GM18502 (cell line): Measurements from ENCODE around the gene CHRNG.

Experiments used
- ATAC-seq: cut with Tn5 transposase; IDR thresholded peaks from one replicate; pipeline ENCODE4 v1.9.1; 2021; ENCODE audit warnings: mild to moderate bottlenecking; ENCODE audit not compliant: unreplicated experiment, poor library complexity

CHRNG gene

GRCh38 chr2:232539298-232540231 is at the start of gene CHRNG:
CHRNG (plus strand) TSS chr2:232539692; CDS start chr2:232539748, 56 bp downstream.
- ATAC-seq = no peak

GRCh38 chr2:232490221-232491138 is 49.0 kb upstream of the CHRNG start:
- ATAC-seq = no peak

GRCh38 chr2:232491139-232491780 is 48.2 kb upstream of the CHRNG start:
- no peak for ATAC-seq

DNA sequence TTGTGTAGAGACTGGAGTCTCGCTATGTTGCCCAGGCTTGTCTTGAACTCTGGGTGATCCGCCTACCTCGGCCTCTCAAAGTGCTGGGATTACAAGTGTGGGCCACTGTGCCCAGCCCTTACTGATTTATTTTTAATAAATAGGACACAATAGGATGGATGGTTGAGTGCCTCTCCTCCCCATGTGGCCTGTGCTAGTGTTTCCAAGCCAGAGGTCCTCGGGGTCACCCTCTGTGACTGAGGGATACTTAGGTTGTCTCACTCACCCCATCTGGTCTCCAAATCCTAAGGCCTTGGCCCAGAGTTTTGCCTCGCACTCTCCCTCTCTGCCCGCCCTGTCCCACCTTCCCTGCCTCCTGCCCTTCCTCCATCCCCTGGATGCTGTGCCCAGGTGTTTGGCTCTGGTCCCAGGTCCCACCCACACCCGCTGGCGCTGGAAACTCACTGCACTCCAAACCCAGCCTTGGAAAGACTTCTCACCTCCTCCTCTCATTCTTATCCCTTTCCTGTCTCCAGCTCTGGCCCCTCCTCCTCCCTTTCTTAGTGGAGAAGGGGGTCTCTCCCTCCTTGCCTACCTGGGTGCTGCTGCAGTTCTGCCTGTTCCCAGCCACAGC is 47.1 kb upstream of the CHRNG start:
- no peak for ATAC-seq

DNA sequence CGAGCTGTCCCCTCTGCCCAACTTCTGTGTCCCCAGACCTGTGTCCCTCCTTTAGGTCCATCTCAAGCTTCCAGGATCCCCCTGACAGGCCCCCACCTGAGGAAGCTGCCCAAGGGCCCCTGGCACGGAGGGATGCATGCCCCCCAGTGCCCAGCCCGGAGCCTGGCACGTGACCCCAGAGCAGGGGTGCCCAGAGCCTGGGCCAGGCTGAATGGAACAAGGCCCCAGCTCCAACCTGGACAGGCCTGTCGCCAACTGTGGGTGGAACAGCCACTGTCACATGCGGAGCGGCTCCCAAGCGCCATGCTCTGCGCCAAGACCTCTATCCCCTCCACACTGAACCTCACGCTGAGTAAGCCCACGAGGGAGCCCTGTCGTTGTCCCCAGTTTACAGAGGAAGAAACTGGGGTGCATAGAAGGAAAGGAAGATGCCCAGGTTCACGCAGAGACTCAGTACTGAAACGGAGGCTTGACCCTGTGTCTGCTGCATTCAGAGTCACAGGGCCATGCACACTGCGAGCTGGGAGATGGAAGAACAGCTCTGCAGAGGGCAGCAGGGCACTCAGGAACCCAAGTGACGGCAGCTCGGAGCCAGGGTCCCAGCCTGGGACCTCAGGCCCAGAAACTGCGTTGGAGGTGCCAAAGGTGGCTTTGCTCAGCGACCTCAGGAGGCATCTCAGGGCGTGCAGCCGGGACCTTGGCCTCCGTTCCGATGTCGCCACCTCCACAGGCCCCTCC is 46.4 kb upstream of the CHRNG start:
- no peak for ATAC-seq

DNA sequence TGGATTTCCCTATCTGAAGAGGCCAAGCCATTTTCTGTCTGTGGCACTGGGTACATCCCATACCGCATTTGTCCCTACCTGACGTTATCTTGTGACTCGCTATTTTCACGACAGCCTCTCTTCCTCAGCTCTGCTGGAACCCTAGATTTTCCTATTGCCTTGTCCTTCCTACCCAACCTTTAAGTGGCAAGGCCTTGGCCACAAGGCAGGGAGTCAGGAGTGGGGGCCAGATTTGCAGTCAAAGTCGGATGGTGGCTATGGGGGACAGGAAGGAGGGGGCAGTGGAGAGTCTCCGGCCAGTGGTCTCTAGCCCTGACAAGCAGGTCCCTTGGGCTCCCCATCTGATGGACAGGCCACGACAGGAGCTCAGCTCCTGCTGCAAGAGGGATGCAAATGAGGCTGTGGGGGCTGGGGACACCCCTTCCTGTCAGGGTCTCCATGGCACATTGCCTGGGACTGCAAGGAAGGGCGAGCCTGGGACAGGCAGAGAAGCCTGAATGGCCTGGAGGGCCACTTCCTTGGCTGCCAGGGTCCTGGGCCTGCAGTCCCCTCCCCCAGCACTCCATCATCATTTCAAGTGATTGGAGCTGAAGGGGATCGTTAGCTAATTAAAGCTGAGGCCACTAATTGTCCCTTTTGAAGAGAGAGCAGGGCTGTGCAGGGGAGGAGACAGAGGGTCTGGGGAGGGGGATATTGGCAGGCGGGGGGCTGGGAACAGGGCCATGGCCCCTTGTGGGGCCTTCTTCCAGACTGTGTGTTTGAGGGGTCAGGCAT is 45.6 kb upstream of the CHRNG start:
- ATAC-seq = no peak

DNA sequence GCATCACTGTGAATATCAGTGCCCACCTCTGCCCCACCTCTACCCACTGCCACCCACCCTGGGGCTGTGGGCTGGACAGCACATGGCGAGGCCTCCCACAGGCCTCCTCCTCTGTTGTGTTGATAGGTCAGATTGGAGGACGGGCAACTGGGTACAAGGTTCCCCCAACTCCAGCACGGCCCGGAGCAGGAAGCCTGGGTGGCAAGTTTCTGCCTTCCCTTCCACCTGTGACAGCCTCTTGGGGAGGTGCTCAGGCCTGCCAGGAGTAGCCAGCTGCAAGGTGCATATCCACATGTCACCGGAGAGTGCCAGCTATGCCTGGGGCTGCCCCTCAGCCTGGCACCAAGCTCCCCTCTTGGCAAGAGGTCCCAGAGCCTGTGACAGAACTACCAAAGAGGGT is 45.0 kb upstream of the CHRNG start:
- ATAC-seq = no peak

DNA sequence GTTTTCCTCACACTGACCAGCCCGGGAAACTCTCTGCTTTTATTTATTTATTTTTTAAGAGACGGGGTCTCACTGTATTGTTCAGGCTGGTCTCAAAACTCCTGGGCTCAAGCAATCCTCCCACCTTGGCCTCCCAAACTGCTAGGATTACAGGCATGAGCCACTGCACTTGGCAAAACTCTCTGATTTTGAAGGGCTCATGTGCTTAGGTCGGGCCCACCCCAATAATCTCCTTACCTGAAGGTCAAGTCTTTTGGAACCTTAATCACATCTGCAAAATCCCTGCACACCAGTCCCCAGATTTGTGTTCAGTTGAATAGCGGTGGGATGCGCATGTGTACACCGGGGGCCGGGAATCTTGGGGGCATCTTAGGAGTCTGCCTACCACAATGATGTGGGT is 44.2 kb upstream of the CHRNG start:
- ATAC-seq = no peak

DNA sequence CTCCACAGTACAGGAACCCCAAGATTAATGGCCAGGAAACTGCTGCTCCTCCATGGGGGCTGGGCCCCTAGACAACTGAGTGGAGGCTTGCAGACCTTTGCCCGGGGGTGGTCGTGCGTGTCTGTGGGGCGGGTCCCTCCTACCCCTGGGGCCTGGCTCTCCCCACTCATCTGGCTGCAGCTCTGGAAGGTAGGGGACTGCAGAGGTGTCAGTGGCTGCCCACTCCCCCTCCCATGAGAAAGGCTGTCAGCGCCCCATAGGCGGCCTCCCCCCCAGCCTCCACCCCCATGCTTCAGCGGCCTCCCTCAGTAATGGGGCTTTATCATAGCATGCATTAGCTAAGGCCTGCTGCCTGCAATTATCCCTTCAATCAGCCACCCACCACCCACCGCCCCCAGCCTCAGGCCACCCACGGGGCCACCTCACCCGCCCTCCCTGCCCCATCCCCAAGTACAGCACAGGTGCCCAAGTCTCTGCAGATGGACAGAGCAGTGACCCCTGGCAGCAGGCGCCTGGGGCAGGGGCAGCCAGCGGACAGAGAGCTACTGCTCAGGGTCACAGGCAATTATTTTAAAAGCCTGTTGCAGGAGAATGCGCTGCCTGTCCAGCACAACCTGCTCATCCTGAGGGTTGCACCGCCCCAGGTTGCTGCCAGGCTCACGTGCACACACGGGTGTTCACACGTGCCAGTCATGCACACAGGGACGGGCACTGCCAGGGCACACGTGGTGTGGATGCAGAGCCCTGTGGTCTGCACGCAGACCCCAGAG is 42.8 kb upstream of the CHRNG start:
- ATAC-seq = no peak

GRCh38 chr2:232497348-232497747 is 42.1 kb upstream of the CHRNG start:
- ATAC-seq = no peak

DNA sequence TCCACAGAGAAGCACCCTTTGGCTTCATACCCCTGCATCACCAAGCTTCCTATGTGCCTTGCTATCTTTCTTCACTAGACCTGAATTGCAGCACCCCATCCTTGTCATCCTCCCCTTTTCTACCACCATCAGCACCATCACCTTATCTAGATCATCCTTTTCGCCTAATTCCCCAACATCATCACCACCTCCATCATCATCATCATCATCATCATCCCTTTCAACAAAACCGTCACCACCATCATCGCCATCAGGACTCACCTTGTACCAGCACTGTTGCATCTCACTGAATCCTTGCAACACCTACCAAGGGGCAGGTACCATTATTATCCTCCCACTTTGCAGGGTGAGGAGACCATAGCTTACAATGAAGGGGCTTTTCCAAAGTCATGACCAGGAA is 41.0 kb upstream of the CHRNG start:
- no peak for ATAC-seq

DNA sequence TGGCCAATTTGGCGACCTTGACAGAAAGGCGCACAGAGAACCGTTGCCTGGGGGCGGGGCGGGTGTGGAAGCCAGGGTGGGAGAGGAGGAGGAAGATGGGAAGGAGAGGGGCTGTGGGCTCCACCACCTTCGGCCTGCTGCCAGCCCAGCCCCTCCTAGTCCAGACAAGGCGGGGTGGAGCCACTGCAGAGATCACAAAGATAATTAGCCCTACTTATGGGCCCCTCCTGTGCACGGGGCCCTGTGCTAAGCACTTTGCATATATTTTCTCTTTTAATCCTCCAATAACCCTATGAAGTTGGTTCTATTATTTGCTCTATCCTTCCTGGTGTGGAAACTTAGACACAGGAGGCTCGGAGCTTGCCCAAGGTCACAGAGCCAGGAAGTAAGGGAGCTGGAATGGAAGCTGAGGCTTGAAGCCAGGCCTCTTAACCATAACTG is 38.1 kb upstream of the CHRNG start:
- ATAC-seq = no peak

GRCh38 chr2:232501794-232502390 is 37.6 kb upstream of the CHRNG start:
- ATAC-seq = no peak

DNA sequence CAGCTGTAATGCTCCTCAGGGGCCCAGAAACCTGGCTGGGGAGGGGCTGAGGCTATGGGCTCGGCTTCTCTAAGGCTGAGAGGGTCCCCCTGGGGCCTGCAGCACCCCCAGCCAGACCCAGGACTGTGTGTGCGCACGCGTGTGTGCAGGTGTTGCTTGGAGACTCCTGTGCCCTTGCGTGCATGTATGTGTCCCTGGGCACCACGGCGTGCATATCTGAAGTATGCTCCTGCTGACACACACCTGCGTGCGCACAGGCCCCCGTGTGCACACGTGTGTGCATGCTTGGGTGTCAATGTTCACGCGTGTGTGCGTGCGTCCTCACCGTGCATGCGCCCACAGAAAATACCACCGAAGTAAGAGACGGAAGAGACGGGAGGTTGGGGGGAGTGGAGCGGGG is 37.0 kb upstream of the CHRNG start:
- ATAC-seq = no peak

DNA sequence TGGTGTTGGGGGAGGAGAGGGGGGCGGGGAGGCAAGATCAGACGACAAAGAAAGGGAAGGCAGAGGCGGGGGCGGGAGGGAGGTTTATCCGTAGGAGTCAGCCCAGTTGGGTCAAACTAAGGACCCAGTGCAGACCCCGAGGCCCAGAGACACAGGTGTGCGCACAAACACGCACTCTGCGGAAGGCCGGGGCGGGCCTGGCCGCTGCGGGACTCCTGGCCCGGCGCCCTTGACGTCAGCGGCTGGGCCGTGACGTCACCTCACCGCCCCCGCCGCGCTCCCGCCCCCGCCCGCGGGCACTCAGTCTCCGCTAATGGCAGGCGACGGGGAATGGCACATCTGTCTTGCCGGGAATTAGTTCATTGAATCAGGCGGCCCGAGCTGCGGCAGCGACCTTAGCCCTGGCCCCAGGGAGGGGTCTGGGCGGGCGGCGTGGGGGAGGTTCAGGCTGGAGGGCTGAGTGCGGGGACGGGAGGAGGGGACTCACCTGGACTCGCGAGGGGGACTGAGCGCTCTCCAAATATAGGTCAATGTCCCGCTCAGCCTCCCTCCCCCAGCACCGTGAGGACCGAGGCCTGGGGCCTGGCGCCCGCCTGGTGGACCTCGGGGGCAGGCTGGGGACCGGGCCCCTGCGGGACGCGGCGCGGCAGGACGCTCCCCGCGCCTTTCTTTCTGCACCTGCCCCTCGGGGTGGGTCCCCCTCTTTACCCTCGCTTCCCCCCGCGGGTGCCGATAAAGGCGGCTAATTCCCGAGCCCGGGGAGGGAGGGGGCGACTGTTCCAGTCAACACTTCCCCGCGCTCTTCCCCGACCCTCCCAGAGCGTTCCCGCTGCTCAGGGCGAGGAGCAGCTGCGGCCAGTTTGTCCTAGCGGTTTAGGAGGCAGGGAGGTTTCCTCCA is 36.3 kb upstream of the CHRNG start:
- ATAC-seq = no peak

- no peak for ATAC-seq
Observed at GRCh38 chr2:232503809-232504323, 35.6 kb upstream of the CHRNG start.
